Right lobe of liver (tissue), 6 donors: ENCODE measurements around the gene XPO6. TPM values are rescaled to one million over a fixed set of nuclear protein-coding genes. Genes with fewer than 3 reads are reported as not detected.
A peak's percentile ranks its signal among the peaks of the same experiment; 100 is the strongest.

Experiments used
- ATAC-seq, 4 donors: fragments of 200-7000 bp; cut with Tn5 transposase; one replicate each; pipeline ENCODE4 v1.9.1; 2020; ENCODE audit warnings: mild to moderate bottlenecking in 4 of 4, moderate library complexity in 4 of 4
- DNase-seq, 3 donors: peaks; one replicate each; pipeline ENCODE4 v3.0.0-alpha.2; 2020
- H3K27ac ChIP-seq, 3 donors: fragments of 200-600 bp; one replicate each; pipeline ENCODE4 v1.8.0; 2022
- H3K27me3 ChIP-seq, 2 donors: fragments of 200-600 bp; one replicate each; pipeline ENCODE4 v1.8.0; 2022
- H3K36me3 ChIP-seq, 4 donors: fragments of 200-600 bp; sonication (generic) in 1 of 4; one replicate each; pipeline versions ENCODE4 v1.5.1 to v1.8.0; 2017 to 2022; ENCODE audit warnings: control low read depth in 1 of 4
- H3K4me1 ChIP-seq, 4 donors: fragments of 200-600 bp; sonication (generic) in 1 of 4; one replicate each; pipeline versions ENCODE4 v1.5.1 to v1.8.0; 2017 to 2022; ENCODE audit warnings: control low read depth in 1 of 4
- H3K4me3 ChIP-seq, 3 donors: fragments of 200-600 bp; one replicate each; pipeline ENCODE4 v1.8.0; 2022
- H3K9me3 ChIP-seq, 4 donors: fragments of 200-600 bp; sonication (generic) in 1 of 4; one replicate each; pipeline versions ENCODE4 v1.5.1 to v1.8.0; 2017 to 2022; ENCODE audit warnings: control low read depth in 1 of 4
- POLR2A ChIP-seq: fragments of 450-650 bp; IDR thresholded peaks from one replicate; pipeline ENCODE4 v1.6.1; 2017; ENCODE audit warnings: antibody characterized with exemption, mild to moderate bottlenecking
- WGBS: methylation state at CpG from one replicate; pipeline ENCODE4 v1.1.6; 2018; ENCODE audit warnings: low coverage, low lambda C conversion rate; ENCODE audit not compliant: insufficient coverage; ENCODE audit errors: missing lambda C conversion rate; 5-methylcytosine and 5-hydroxymethylcytosine counted together
- intact Hi-C, 2 donors: fragments of 100-400 bp; cut with DNase I; formaldehyde crosslinking; loops; one replicate each; pipeline versions ENCODE4 v1.11.2 to v1.14.1; 2022
- total RNA-seq, 6 experiments: library from RNA; depleted of rRNA in 2 of 6; stranded (reverse); fragments of >200 nt in 2 of 6; fragmentation: NEBNext Ultra II Directional in 3 of 6; extraction: Animal tissue kit (Norgen Biotek cat#: 25700) in 3 of 6; gene quantifications; one replicate each; pipeline versions ENCODE4 v1.1.0 to v1.2.4, GENCODE V29; 2016 to 2023
- TF ChIP-seq, protein P1 (sequence below), 4 donors: fragments of 200-600 bp in 3 of 4; fragments of 450-650 bp in 1 of 4; IDR thresholded peaks; one replicate each; pipeline versions ENCODE4 v1.5.1 to v1.8.0; 2016 to 2022; ENCODE audit warnings: antibody characterized with exemption in 4 of 4, mild to moderate bottlenecking in 2 of 4
- donor health status: DM: no; HTN: yes; CAD: no.
- donor health status: DM: no; HTN: no; CAD: no.
- donor health status: DM: no; HTN: no; CAD: no.
- donor health status: DM: no; HTN: yes; CAD: no.
- donor health status: DM: no; HTN: yes; CAD: no.

The XPO6 gene
- total RNA-seq, 6 experiments from 2014 or later, result 41.8 to 62.1 (median 51.3) TPM

DNA sequence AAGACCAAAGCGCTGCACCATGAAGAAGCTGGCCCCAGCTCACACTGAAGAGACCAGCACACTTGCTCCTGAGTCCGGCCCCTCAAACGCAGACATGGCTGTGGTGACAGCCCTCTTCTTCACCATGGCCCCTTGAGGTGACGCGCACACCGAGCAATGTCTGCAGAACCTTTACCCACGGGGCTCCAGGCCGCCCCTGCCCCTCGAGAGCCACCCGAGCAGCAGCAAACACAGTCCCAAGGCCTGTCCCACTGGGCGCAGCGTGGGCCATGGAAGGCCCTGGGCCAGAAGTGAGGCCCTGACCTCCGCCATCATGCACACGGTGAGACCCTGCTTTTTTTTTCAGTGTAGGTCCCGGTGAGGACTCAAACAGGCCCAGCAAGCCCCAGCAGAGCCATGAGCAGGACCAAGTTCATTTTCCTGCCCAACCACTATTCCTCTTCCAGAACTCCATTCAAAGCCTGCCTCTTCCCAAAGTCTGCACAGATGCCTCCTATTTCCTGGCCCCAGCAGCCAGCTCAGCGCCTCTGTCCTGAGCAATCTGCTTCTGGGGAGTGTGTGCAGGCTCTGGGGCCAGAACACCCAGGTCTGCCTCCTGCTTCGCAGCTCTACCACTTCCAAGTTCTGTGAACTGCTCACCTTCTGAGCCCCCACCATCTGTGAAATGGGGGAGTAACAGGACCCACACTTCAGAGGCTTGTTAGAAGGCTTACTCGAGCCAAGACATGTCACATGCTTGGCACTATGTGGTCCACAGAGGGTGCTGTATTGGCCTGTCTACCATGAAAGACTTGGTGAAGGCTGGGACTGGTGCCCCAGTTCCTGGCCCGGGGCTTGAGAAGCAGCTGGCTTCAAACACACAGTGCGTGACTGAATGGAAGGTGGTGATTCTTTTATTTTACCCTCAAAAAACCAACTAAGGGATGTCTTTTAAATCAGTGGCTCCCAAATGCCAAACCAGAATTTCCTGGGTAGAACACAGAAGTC, 112.5 kb downstream of the XPO6 start:
- no peaks in the 10 kb centered on the region for H3K9me3 ChIP-seq
- intact Hi-C loops, result no loop called here
- no peak for DNase-seq
- ATAC-seq, result no peak
- H3K27me3 ChIP-seq, result no peaks in the 10 kb centered on the region
- no peak for TF ChIP-seq POLR2A
- TF ChIP-seq, protein P1, sequence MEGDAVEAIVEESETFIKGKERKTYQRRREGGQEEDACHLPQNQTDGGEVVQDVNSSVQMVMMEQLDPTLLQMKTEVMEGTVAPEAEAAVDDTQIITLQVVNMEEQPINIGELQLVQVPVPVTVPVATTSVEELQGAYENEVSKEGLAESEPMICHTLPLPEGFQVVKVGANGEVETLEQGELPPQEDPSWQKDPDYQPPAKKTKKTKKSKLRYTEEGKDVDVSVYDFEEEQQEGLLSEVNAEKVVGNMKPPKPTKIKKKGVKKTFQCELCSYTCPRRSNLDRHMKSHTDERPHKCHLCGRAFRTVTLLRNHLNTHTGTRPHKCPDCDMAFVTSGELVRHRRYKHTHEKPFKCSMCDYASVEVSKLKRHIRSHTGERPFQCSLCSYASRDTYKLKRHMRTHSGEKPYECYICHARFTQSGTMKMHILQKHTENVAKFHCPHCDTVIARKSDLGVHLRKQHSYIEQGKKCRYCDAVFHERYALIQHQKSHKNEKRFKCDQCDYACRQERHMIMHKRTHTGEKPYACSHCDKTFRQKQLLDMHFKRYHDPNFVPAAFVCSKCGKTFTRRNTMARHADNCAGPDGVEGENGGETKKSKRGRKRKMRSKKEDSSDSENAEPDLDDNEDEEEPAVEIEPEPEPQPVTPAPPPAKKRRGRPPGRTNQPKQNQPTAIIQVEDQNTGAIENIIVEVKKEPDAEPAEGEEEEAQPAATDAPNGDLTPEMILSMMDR (IDR thresholded peaks at IDR 0.05), result no peak
- WGBS, result 95% methylated on average over 7 of the region's 20 CpGs
- H3K27ac ChIP-seq, result no peak overlapping the region
- H3K4me1 ChIP-seq, result no peaks in the 10 kb centered on the region
- H3K36me3 ChIP-seq, result peaks cover 0 to 51% (median 21%) of the 10 kb centered on the region in 4 donors
- no peak overlapping the region for H3K4me3 ChIP-seq

DNA sequence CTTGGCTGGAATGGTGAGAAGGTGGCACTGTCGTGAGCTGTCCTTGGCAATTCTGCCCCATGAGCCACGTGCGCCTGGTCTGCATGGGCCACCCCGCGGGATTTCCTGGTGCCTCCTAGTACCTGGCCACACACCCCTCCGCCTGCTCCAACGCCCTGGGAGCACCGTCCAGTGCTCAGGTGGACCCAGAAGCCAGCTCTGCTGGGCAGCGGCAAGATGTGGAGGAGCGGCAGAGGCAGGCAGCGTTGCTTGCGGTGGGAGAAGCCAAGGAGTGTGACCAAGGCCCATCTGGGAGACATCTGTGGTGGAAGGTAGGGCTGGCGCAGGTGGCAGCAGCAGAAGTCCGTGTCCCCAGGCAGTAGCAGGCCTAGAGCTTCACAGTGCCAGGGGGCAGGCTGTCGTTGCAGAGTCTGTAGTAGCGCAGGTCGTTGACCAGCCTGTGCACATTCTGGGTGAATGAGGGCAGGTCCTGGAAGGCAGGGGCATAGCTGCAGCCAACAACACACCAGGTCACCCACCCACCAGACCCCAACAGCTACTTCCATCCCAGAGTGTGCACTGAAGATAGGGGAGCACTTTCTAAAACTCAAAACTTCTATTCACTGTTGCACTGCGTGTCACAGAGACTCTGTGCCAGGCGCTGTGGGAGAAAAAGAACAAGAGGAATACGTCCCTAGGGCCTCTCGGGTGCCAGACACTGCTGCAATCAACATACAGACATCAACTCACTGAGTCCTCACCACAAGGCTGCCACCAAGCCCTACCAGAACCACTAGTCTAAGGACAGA, 113.4 kb downstream of the XPO6 start:
- DNase-seq (no peak), ATAC-seq (peak in 1 of 4 donors; percentile 6)
- H3K27me3 ChIP-seq, result no peaks in the 10 kb centered on the region
- 95% methylated on average over 4 of the region's 21 CpGs for WGBS
- H3K4me1 ChIP-seq, result no peaks in the 10 kb centered on the region
- H3K9me3 ChIP-seq, result no peaks in the 10 kb centered on the region
- intact Hi-C loops, result no loop called here
- no peak for TF ChIP-seq POLR2A
- TF ChIP-seq, protein P1 (IDR thresholded peaks at IDR 0.05), result no peak
- peaks cover 0 to 42% (median 16%) of the 10 kb centered on the region in 4 donors for H3K36me3 ChIP-seq
- H3K27ac ChIP-seq, result no peak overlapping the region
- H3K4me3 ChIP-seq, result no peak overlapping the region

DNA sequence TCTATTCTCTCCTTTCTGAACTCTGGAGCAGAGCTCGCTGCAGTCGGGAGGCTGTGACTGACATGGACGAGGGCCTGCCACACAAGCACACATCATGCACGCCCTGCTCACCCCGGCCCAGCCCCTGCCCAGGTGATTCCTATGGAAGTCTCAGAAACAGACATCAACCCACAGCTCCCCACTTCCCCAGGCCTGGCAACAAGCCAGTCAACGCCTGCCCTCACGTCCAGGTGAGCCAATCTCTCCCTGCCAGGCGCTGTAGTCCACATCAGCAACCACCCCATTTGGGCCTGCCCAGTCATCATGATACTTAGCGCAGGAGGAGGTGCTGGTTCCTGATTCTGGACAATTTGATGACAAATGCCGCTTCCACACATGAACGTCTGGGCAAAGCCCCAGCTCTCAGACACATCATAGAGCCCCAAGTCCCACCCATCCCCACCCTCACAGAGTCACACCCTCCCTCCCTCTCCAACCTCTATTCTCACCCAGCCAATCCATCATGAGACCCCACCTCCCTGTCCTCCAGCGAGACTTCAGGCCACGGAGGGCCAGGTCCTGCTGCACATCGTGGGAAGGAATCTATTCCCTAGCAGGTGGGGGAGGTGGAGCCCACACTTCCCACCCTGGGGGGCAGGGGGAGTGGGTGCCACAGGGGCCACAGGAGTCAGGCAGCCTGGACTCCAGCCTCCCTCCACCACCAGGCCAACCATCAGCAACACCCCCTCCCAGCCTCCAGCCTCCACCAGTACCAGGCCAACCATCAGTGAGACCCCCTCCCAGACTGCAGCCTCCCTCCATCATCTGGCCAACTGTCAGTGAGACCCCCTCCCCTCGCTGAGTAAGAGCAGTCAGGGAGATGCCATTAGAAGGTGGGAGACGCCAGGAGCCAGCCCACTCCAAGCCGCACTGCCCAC, 114.5 kb downstream of the XPO6 start:
- WGBS, result 85% methylated on average over 7 of the region's 17 CpGs
- intact Hi-C loops, result no loop called here
- DNase-seq, result no peak
- no peaks in the 10 kb centered on the region for H3K9me3 ChIP-seq
- H3K27me3 ChIP-seq, result no peaks in the 10 kb centered on the region
- peaks cover 0 to 31% (median 14%) of the 10 kb centered on the region in 4 donors for H3K36me3 ChIP-seq
- ATAC-seq, result peak in 1 of 4 donors; percentile 18
- no peaks in the 10 kb centered on the region for H3K4me1 ChIP-seq
- TF ChIP-seq POLR2A, result no peak
- TF ChIP-seq, protein P1 (IDR thresholded peaks at IDR 0.05), result no peak
- H3K4me3 ChIP-seq, result no peak overlapping the region
- H3K27ac ChIP-seq, result no peak overlapping the region

DNA sequence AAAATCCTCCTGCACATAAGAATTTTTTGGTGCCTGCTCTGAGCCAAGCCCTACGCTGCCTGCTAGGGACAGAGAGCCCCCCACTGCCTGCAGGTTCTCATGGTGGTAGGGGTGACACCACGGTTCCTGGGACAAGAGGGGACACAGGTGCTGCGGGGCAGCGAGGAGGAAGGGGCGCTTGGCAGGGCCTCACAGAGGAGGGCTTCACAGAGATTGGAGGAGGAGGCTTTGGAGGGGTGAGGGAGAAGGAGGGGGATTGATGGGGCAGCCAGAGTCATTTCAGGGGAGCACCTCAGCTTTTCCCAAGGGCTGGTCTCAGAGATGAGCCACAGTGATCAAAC, 118.4 kb downstream of the XPO6 start:
- peaks cover 0 to 6% (median 3%) of the 10 kb centered on the region in 4 donors for H3K36me3 ChIP-seq
- DNase-seq, result no peak
- no peak for ATAC-seq
- no peaks in the 10 kb centered on the region for H3K27me3 ChIP-seq
- WGBS, result 100% methylated on average over 1 of the region's 5 CpGs
- H3K9me3 ChIP-seq, result no peaks in the 10 kb centered on the region
- H3K4me3 ChIP-seq, result no peak overlapping the region
- intact Hi-C loops, result no loop called here
- H3K4me1 ChIP-seq, result no peaks in the 10 kb centered on the region
- H3K27ac ChIP-seq, result no peak overlapping the region
- TF ChIP-seq, protein P1 (IDR thresholded peaks at IDR 0.05), result no peak
- no peak for TF ChIP-seq POLR2A
